H9 (cell line): Measurements from ENCODE around the gene FGF22. TPM values are rescaled to one million over a fixed set of nuclear protein-coding genes. Genes with fewer than 3 reads are reported as not detected.

Experiments
- DNase-seq: peaks from one replicate; pipeline ENCODE4 v3.0.0-alpha.2; 2017
- H2AFZ ChIP-seq: one replicate; pipeline ENCODE4 v1.6.1; 2013; ENCODE audit warnings: mild to moderate bottlenecking, low read length, control low read depth, moderate library complexity
- H2AK5ac ChIP-seq: 2 replicates; pipeline ENCODE4 v1.6.1; 2013; ENCODE audit warnings: low read length, control low read depth, mixed read lengths; ENCODE audit not compliant: insufficient read length
- H2BK120ac ChIP-seq: one replicate; pipeline ENCODE4 v1.6.1; 2013; ENCODE audit warnings: low read depth, mild to moderate bottlenecking, low read length, control low read depth, inconsistent platforms; ENCODE audit not compliant: poor library complexity, severe bottlenecking
- H2BK12ac ChIP-seq: 2 replicates; pipeline ENCODE4 v1.6.1; 2013; ENCODE audit warnings: low read length, control low read depth, mixed read lengths, low read depth; ENCODE audit not compliant: insufficient read length
- H2BK15ac ChIP-seq: 2 replicates; pipeline ENCODE4 v1.6.1; 2013; ENCODE audit warnings: low read depth, low read length, control low read depth
- H2BK20ac ChIP-seq: one replicate; pipeline ENCODE4 v1.6.1; 2013; ENCODE audit warnings: low read depth, mild to moderate bottlenecking, low read length, control low read depth, inconsistent platforms; ENCODE audit not compliant: poor library complexity, severe bottlenecking
- H2BK5ac ChIP-seq: 2 replicates; pipeline ENCODE4 v1.6.1; 2013; ENCODE audit warnings: low read length, control low read depth, mixed read lengths; ENCODE audit not compliant: insufficient read length
- H3K14ac ChIP-seq: 2 replicates; pipeline ENCODE4 v1.6.1; 2013; ENCODE audit warnings: low read length, control low read depth; ENCODE audit not compliant: insufficient read depth
- H3K18ac ChIP-seq: 2 replicates; pipeline ENCODE4 v1.6.1; 2013; ENCODE audit warnings: low read depth, mild to moderate bottlenecking, mixed read lengths, low read length, control low read depth; ENCODE audit not compliant: insufficient read length
- H3K23ac ChIP-seq: 2 replicates; pipeline ENCODE4 v1.6.1; 2013; ENCODE audit warnings: low read length, control low read depth, mixed read lengths, low read depth; ENCODE audit not compliant: insufficient read length
- H3K23me2 ChIP-seq: 2 replicates; pipeline ENCODE4 v1.6.1; 2013; ENCODE audit warnings: low read depth, mild to moderate bottlenecking, mixed read lengths, low read length, control low read depth; ENCODE audit not compliant: insufficient read length, poor library complexity, severe bottlenecking
- H3K27ac ChIP-seq: 2 replicates; pipeline ENCODE4 v1.5.1; 2013; ENCODE audit warnings: low read length, control low read depth, mixed read lengths, low read depth; ENCODE audit not compliant: insufficient read length
- H3K27me3 ChIP-seq: 2 replicates; pipeline ENCODE4 v1.6.1; 2013; ENCODE audit warnings: low read length, control low read depth, inconsistent platforms; ENCODE audit not compliant: insufficient read depth
- H3K4ac ChIP-seq: 2 replicates; pipeline ENCODE4 v1.6.1; 2013; ENCODE audit warnings: low read depth, mild to moderate bottlenecking, control low read depth, inconsistent platforms, low read length, moderate library complexity
- H3K4me1 ChIP-seq: 2 replicates; pipeline ENCODE4 v1.6.1; 2013; ENCODE audit warnings: low read length, control low read depth, inconsistent platforms; ENCODE audit not compliant: insufficient read depth
- H3K4me2 ChIP-seq: 2 replicates; pipeline ENCODE4 v1.6.1; 2013; ENCODE audit warnings: low read length, control low read depth, mixed read lengths; ENCODE audit not compliant: insufficient read length, insufficient read depth
- H3K56ac ChIP-seq: 2 replicates; pipeline ENCODE4 v1.6.1; 2013; ENCODE audit warnings: low read depth, mild to moderate bottlenecking, mixed read lengths, low read length, control low read depth; ENCODE audit not compliant: insufficient read length
- H3K79me1 ChIP-seq: 2 replicates; pipeline ENCODE4 v1.6.1; 2013; ENCODE audit warnings: low read depth, mild to moderate bottlenecking, moderate library complexity, low read length, control low read depth, inconsistent platforms; ENCODE audit not compliant: insufficient read depth, poor library complexity, severe bottlenecking
- H3K79me2 ChIP-seq: 2 replicates; pipeline ENCODE4 v1.6.1; 2013; ENCODE audit warnings: low read length, control low read depth, inconsistent platforms; ENCODE audit not compliant: insufficient read depth
- H3K9ac ChIP-seq: 2 replicates; pipeline ENCODE4 v1.6.1; 2013; ENCODE audit warnings: low read length, control low read depth, mixed read lengths; ENCODE audit not compliant: insufficient read length; ENCODE audit errors: extremely low read depth
- H3K9me3 ChIP-seq: one replicate; pipeline ENCODE4 v1.6.1; 2013; ENCODE audit warnings: low read depth, low read length, inconsistent platforms; ENCODE audit not compliant: control insufficient read depth
- H3T11ph ChIP-seq: one replicate; pipeline ENCODE4 v1.6.1; 2013; ENCODE audit warnings: mild to moderate bottlenecking, low read length, control low read depth, inconsistent platforms
- H4K20me1 ChIP-seq: one replicate; pipeline ENCODE4 v1.6.1; 2013; ENCODE audit not compliant: control insufficient read depth, insufficient read length, insufficient read depth
- H4K5ac ChIP-seq: 2 replicates; pipeline ENCODE4 v1.6.1; 2013; ENCODE audit warnings: low read depth, mild to moderate bottlenecking, mixed read lengths, low read length, control low read depth; ENCODE audit not compliant: insufficient read length
- H4K8ac ChIP-seq: replicated peaks from 2 replicates; pipeline ENCODE4 v1.6.1; 2013; ENCODE audit warnings: low read length, control low read depth, mixed read lengths, low read depth; ENCODE audit not compliant: insufficient read length
- H4K91ac ChIP-seq: 2 replicates; pipeline ENCODE4 v1.6.1; 2013; ENCODE audit warnings: low read depth, mild to moderate bottlenecking, moderate library complexity, mixed read lengths, low read length, control low read depth; ENCODE audit not compliant: insufficient read length
- H3K27ac Mint-ChIP-seq, 3 experiments: 2 replicates in 2 of 3; 3 replicates in 1 of 3; pipeline ENCODE4 v1.8.0; 2020 to 2021; ENCODE audit warnings: mixed read lengths in 3 of 3, mild to moderate bottlenecking in 1 of 3, moderate library complexity in 1 of 3
- H3K27me3 Mint-ChIP-seq: 2 replicates; pipeline ENCODE4 v1.8.0; 2021; ENCODE audit warnings: low read depth, mild to moderate bottlenecking, moderate library complexity, mixed read lengths
- H3K36me3 Mint-ChIP-seq, 3 experiments: 2 replicates in 2 of 3; 3 replicates in 1 of 3; pipeline ENCODE4 v1.8.0; 2020 to 2021; ENCODE audit warnings: low read depth in 3 of 3, mixed read lengths in 3 of 3; ENCODE audit not compliant: insufficient read depth in 1 of 3
- H3K4me1 Mint-ChIP-seq, 2 experiments: 2 replicates each; pipeline ENCODE4 v1.8.0; 2020; ENCODE audit warnings: mixed read lengths in 2 of 2
- H3K4me3 Mint-ChIP-seq, 2 experiments: 2 replicates in 1 of 2; 3 replicates in 1 of 2; pipeline ENCODE4 v1.8.0; 2020 to 2021; ENCODE audit warnings: mild to moderate bottlenecking in 2 of 2, mixed read lengths in 2 of 2, moderate library complexity in 1 of 2
- H3K9me3 Mint-ChIP-seq, 2 experiments: 2 replicates in 1 of 2; 3 replicates in 1 of 2; pipeline ENCODE4 v1.8.0; 2020; ENCODE audit warnings: mild to moderate bottlenecking in 2 of 2, mixed read lengths in 2 of 2, moderate library complexity in 1 of 2
- WGBS: extraction: QIAGEN DNeasy Blood & Tissue Kit; methylation state at CpG from one replicate; pipeline ENCODE4 v1.1.7; 2013; ENCODE audit warnings: missing lambda C conversion rate, low lambda C conversion rate, mixed read lengths; ENCODE audit not compliant: insufficient read length; ENCODE audit errors: extremely low coverage; 5-methylcytosine and 5-hydroxymethylcytosine counted together
- total RNA-seq: library from RNA; stranded (reverse); gene quantifications from 2 replicates; pipeline ENCODE4 v1.2.1, GENCODE V29; 2021
- TF ChIP-seq, protein P1 (sequence below): fragments of 200-600 bp; sonication (generic); conservative IDR thresholded peaks from 3 replicates; pipeline ENCODE4 v1.8.0; 2021; ENCODE audit warnings: antibody characterized with exemption, mild to moderate bottlenecking

FGF22 gene
- total RNA-seq, 1 experiment from 2014 or later = 0.72 TPM

GRCh38 chr19:592101-592500 is 47.6 kb upstream of the FGF22 start:
- H3K4me1 ChIP-seq = no peaks in the 10 kb centered on the region
- no peak for DNase-seq
- no peak overlapping the region for H2BK5ac ChIP-seq
- H3K56ac ChIP-seq = no peak overlapping the region
- H2BK20ac ChIP-seq = no peak overlapping the region
- H3K14ac ChIP-seq = no peak overlapping the region; the same call in 1 of the 2 replicates
- peaks cover 2 to 5% of the 10 kb centered on the region in 2 experiments; a peak in 1 of 4 replicates for H3K4me1 Mint-ChIP-seq
- no peak overlapping the region for H2BK120ac ChIP-seq
- no peak overlapping the region for H3K27ac Mint-ChIP-seq
- TF ChIP-seq, protein P1, sequence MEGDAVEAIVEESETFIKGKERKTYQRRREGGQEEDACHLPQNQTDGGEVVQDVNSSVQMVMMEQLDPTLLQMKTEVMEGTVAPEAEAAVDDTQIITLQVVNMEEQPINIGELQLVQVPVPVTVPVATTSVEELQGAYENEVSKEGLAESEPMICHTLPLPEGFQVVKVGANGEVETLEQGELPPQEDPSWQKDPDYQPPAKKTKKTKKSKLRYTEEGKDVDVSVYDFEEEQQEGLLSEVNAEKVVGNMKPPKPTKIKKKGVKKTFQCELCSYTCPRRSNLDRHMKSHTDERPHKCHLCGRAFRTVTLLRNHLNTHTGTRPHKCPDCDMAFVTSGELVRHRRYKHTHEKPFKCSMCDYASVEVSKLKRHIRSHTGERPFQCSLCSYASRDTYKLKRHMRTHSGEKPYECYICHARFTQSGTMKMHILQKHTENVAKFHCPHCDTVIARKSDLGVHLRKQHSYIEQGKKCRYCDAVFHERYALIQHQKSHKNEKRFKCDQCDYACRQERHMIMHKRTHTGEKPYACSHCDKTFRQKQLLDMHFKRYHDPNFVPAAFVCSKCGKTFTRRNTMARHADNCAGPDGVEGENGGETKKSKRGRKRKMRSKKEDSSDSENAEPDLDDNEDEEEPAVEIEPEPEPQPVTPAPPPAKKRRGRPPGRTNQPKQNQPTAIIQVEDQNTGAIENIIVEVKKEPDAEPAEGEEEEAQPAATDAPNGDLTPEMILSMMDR = no peak
- no peak overlapping the region for H2BK15ac ChIP-seq
- no peak overlapping the region for H4K91ac ChIP-seq
- peaks cover 3% of the 10 kb centered on the region for H4K20me1 ChIP-seq
- no peak overlapping the region for H3K18ac ChIP-seq
- H2BK12ac ChIP-seq = no peak overlapping the region
- H3T11ph ChIP-seq = no peak overlapping the region
- no peak overlapping the region for H3K4me2 ChIP-seq
- H3K9me3 Mint-ChIP-seq = no peaks in the 10 kb centered on the region
- no peak overlapping the region for H3K27ac ChIP-seq
- H3K23ac ChIP-seq = no peak overlapping the region
- H3K4ac ChIP-seq = no peak overlapping the region
- H3K23me2 ChIP-seq = no peaks in the 10 kb centered on the region
- no peak overlapping the region for H3K4me3 Mint-ChIP-seq
- H3K9me3 ChIP-seq = no peaks in the 10 kb centered on the region
- no CpG with 5 or more reads among the region's 19 CpGs for WGBS
- no peak overlapping the region for H2AK5ac ChIP-seq
- peaks cover 12% of the 10 kb centered on the region; the same call in 1 of the 2 replicates for H3K27me3 ChIP-seq
- H3K9ac ChIP-seq = no peak overlapping the region
- H4K8ac ChIP-seq = no peak overlapping the region
- peaks cover 52% of the 10 kb centered on the region for H3K27me3 Mint-ChIP-seq
- H3K79me1 ChIP-seq = no peaks in the 10 kb centered on the region
- no peaks in the 10 kb centered on the region for H3K79me2 ChIP-seq
- H2AFZ ChIP-seq = no peak overlapping the region
- H3K36me3 Mint-ChIP-seq = no peaks in the 10 kb centered on the region
- no peak overlapping the region for H4K5ac ChIP-seq
